DMS53 treated with DMSO at 0.1 percent for 48 hours (cell line): Measurements from ENCODE around the gene CS.

Experiments used
- DNase-seq: peaks from one replicate; lab custom pipeline; 2025; ENCODE audit not compliant: unreplicated experiment; lab: John Stamatoyannopoulos, UW

The CS gene

GRCh38 chr12:56252649-56253048, 47.5 kb downstream of the CS start:
- DNase-seq: no peak

GRCh38 chr12:56248711-56249110, 51.4 kb downstream of the CS start:
- DNase-seq: no peak

- DNase-seq: no peak
Observed at GRCh38 chr12:56247923-56248322, 52.2 kb downstream of the CS start.

- DNase-seq: no peak
Observed at GRCh38 chr12:56244494-56244893, 55.6 kb downstream of the CS start.

- no peak for DNase-seq
Observed at GRCh38 chr12:56243731-56244181, 56.4 kb downstream of the CS start.

- DNase-seq: no peak
Observed at GRCh38 chr12:56242986-56243385, 57.1 kb downstream of the CS start.

GRCh38 chr12:56241424-56242303, 58.5 kb downstream of the CS start:
- DNase-seq: no peak

- no peak for DNase-seq
Observed at GRCh38 chr12:56237552-56237951, 62.6 kb downstream of the CS start.

- no peak for DNase-seq
Observed at GRCh38 chr12:56236985-56237384, 63.1 kb downstream of the CS start.

- no peak for DNase-seq
Observed at GRCh38 chr12:56236091-56236490, 64.0 kb downstream of the CS start.

- no peak for DNase-seq
Observed at GRCh38 chr12:56234746-56235436, 65.2 kb downstream of the CS start.

GRCh38 chr12:56231184-56231582, 68.9 kb downstream of the CS start:
- no peak for DNase-seq

GRCh38 chr12:56230432-56231183, 69.5 kb downstream of the CS start:
- peak; percentile 30 for DNase-seq

GRCh38 chr12:56229916-56230431, 70.2 kb downstream of the CS start, which contains the start of gene SLC39A5:
Gene SLC39A5 (plus strand): TSS chr12:56230051. CDS start chr12:56231275, 1,224 bp downstream.
- no peak for DNase-seq

GRCh38 chr12:56229082-56229481, 71.0 kb downstream of the CS start:
- DNase-seq: no peak

GRCh38 chr12:56224954-56225353, 75.2 kb downstream of the CS start:
- DNase-seq: no peak

GRCh38 chr12:56224102-56224701, 75.9 kb downstream of the CS start, which contains the start of gene NABP2:
Gene NABP2 (plus strand): TSS chr12:56224342. CDS start chr12:56224857, 515 bp downstream.
- DNase-seq: peak; percentile 97

- DNase-seq: no peak
Observed at GRCh38 chr12:56223571-56224101, 76.5 kb downstream of the CS start.

GRCh38 chr12:56222531-56222895, 77.6 kb downstream of the CS start:
- no peak for DNase-seq

GRCh38 chr12:56221757-56222530, 78.2 kb downstream of the CS start, which contains the start of gene RNF41:
Gene RNF41 (minus strand): TSS chr12:56221922. CDS start chr12:56214047, 7,875 bp downstream.
- DNase-seq: peak; percentile 95
